BJ (cell line): ENCODE results near the gene SBF2. TPM values are rescaled to one million over a fixed set of nuclear protein-coding genes. Genes with fewer than 3 reads are reported as not detected.

ENCODE experiments used
- CTCF ChIA-PET: fragments of 350-600 bp; formaldehyde crosslinking; extraction: SDS; loops from one replicate; lab custom pipeline; 2021; ENCODE audit warnings: antibody characterized with exemption, inconsistent platforms; lab: Yijun Ruan, JAX
- POLR2A ChIA-PET: fragments of 300-600 bp; sonication (Branson Sonifier 250); formaldehyde crosslinking; extraction: SDS; loops from one replicate; lab custom pipeline; 2021; ENCODE audit warnings: antibody characterized with exemption; lab: Charles Lee
- DNase-seq: peaks from one replicate; pipeline ENCODE4 v3.0.0-alpha.2; 2011; ENCODE audit warnings: low read depth
- H3K27me3 ChIP-seq: 2 replicates; pipeline ENCODE4 v1.6.0; 2011; ENCODE audit warnings: low read length; ENCODE audit not compliant: control insufficient read depth, insufficient read depth
- H3K36me3 ChIP-seq: 2 replicates; pipeline ENCODE4 v1.5.1; 2011; ENCODE audit warnings: low read length; ENCODE audit not compliant: control insufficient read depth, insufficient read depth
- H3K4me3 ChIP-seq: 2 replicates; pipeline ENCODE4 v1.5.1; 2011; ENCODE audit warnings: low read depth, mild to moderate bottlenecking, control low read depth, low read length
- CTCF ChIP-seq: IDR thresholded peaks from 2 replicates; pipeline ENCODE4 v1.5.1; 2011; ENCODE audit warnings: low read depth, mild to moderate bottlenecking, control low read depth, inconsistent platforms, low read length, moderate library complexity; ENCODE audit not compliant: insufficient read depth
- polyA plus RNA-seq: library from polyadenylated mRNA; depleted of rRNA; stranded (reverse); fragments of >200 nt; gene quantifications from 2 replicates; pipeline ENCODE4 v1.2.3, GENCODE V29; 2011

The SBF2 gene
- polyA plus RNA-seq, 1 experiment, result 33.8 TPM

- CTCF ChIA-PET, result interaction anchor here (0.6 to 1.9 kb wide), 5 partner anchors 44 to 568 kb away, joined by 3 to 5 read pairs (median 3); no protein-coding TSS in a partner anchor
- DNase-seq, result no peak
- Histone ChIP-seq H3K36me3 (no peaks in the 10 kb centered on the region), H3K4me3 (no peak overlapping the region), H3K27me3 (no peaks in the 10 kb centered on the region)
- POLR2A ChIA-PET, result interaction anchor here (0.6 to 0.8 kb wide), 3 partner anchors 10 to 557 kb away, joined by 3 to 10 read pairs (median 3); no protein-coding TSS in a partner anchor
- no peak for TF ChIP-seq CTCF
These were observed 538.3 kb downstream of the SBF2 start for GRCh38 chr11:9755561-9756185.

- POLR2A ChIA-PET, result interaction anchor here (1.2 kb wide), 1 partner anchor 551 kb away, joined by 3 read pairs; the partner anchor contains the start of gene ADM
- no peak for TF ChIP-seq CTCF
- CTCF ChIA-PET, result interaction anchor here (0.7 to 1.7 kb wide), 3 partner anchors 109 to 609 kb away, joined by 3 read pairs; no protein-coding TSS in a partner anchor
- Histone ChIP-seq H3K27me3 (no peaks in the 10 kb centered on the region), H3K36me3 (peaks cover 2% of the 10 kb centered on the region), H3K4me3 (no peak overlapping the region)
- DNase-seq, result no peak
These were observed 540.0 kb downstream of the SBF2 start for GRCh38 chr11:9754010-9754471.

GRCh38 chr11:9753021-9753420 is 541.0 kb downstream of the SBF2 start:
- H3K4me3 ChIP-seq, result no peak overlapping the region
- no peak for DNase-seq
- peaks cover 2% of the 10 kb centered on the region for H3K36me3 ChIP-seq
- H3K27me3 ChIP-seq, result no peaks in the 10 kb centered on the region
- ChIA-PET CTCF (interaction anchor here (0.6 to 1.2 kb wide), 3 partner anchors 140 to 218 kb away, joined by 3 read pairs; no protein-coding TSS in a partner anchor), POLR2A (interaction anchor here (0.5 to 0.6 kb wide), 4 partner anchors 42 to 572 kb away, joined by 3 to 8 read pairs (median 5); partner anchors contain the start of gene ADM)
- no peak for TF ChIP-seq CTCF

- Histone ChIP-seq H3K36me3 (peaks cover 4% of the 10 kb centered on the region), H3K4me3 (no peak overlapping the region), H3K27me3 (no peaks in the 10 kb centered on the region)
- POLR2A ChIA-PET, result no interaction called here
- no peak for TF ChIP-seq CTCF
- no peak for DNase-seq
- CTCF ChIA-PET, result interaction anchor here (1.2 kb wide), 1 partner anchor 139 kb away, joined by 3 read pairs; no protein-coding TSS in a partner anchor
These were observed 541.9 kb downstream of the SBF2 start for GRCh38 chr11:9752091-9752490.

- ChIA-PET POLR2A (no interaction called here), CTCF (interaction anchor here (0.6 to 2.7 kb wide), 6 partner anchors 19 to 845 kb away, joined by 3 to 9 read pairs (median 4); partner anchors contain the start of gene WEE1)
- Histone ChIP-seq H3K27me3 (no peaks in the 10 kb centered on the region), H3K36me3 (peaks cover 10% of the 10 kb centered on the region), H3K4me3 (no peak overlapping the region)
- no peak for DNase-seq
- TF ChIP-seq CTCF, result no peak
These were observed 543.5 kb downstream of the SBF2 start for GRCh38 chr11:9750551-9750950.
